HEK293 (cell line): Measurements from ENCODE around the gene SLF2.
A peak's percentile ranks its signal among the peaks of the same experiment; 100 is the strongest.

Experiments used
- CTCF ChIA-PET: fragments of 350-600 bp; formaldehyde crosslinking; extraction: SDS; loops from one replicate; lab custom pipeline; 2021; ENCODE audit warnings: antibody characterized with exemption; lab: Yijun Ruan, JAX
- POLR2A ChIA-PET: fragments of 300-600 bp; formaldehyde crosslinking; extraction: SDS; loops from one replicate; lab custom pipeline; 2020; ENCODE audit warnings: antibody characterized with exemption, inconsistent platforms; lab: Yijun Ruan, JAX
- H3K27ac ChIP-seq: fragments of 200-500 bp; sonication (Bioruptor generic); 2 replicates; pipeline ENCODE4 v1.5.1; 2014; ENCODE audit warnings: low read depth, low read length, control low read depth, inconsistent platforms; ENCODE audit errors: extremely low read depth
- H3K36me3 ChIP-seq, 2 experiments: fragments of 200-500 bp in 1 of 2; sonication (Bioruptor generic) in 1 of 2; 1 replicate in 1 of 2; 2 replicates in 1 of 2; pipeline ENCODE4 v1.5.1; 2014 to 2017; ENCODE audit warnings: inconsistent platforms in 2 of 2, low read length in 2 of 2; ENCODE audit not compliant: control insufficient read depth in 2 of 2, insufficient read depth in 1 of 2
- H3K4me1 ChIP-seq: fragments of 200-500 bp; sonication (Bioruptor generic); 2 replicates; pipeline ENCODE4 v1.5.1; 2014; ENCODE audit warnings: mild to moderate bottlenecking, low read length, inconsistent platforms; ENCODE audit not compliant: control insufficient read depth, insufficient read depth
- H3K4me3 ChIP-seq: 2 replicates; pipeline ENCODE4 v1.5.1; 2011; ENCODE audit warnings: low read depth, mild to moderate bottlenecking, control low read depth, low read length, moderate library complexity
- H3K9me3 ChIP-seq: fragments of 200-500 bp; sonication (Bioruptor generic); 2 replicates; pipeline ENCODE4 v1.5.1; 2014; ENCODE audit warnings: low read depth, low read length, inconsistent platforms; ENCODE audit not compliant: control insufficient read depth, insufficient read depth
- EGR2 ChIP-seq: fragments of 450-650 bp; formaldehyde crosslinking; IDR thresholded peaks from 2 replicates; pipeline ENCODE4 v1.5.1; 2016; ENCODE audit warnings: low read depth, missing biosample characterization, missing genetic modification characterization
- GLI2 ChIP-seq: fragments of 450-650 bp; formaldehyde crosslinking; IDR thresholded peaks from 2 replicates; pipeline ENCODE4; 2017; ENCODE audit warnings: missing biosample characterization, missing genetic modification characterization, low read depth, borderline replicate concordance
- KLF1 ChIP-seq: fragments of 450-650 bp; formaldehyde crosslinking; IDR thresholded peaks from 2 replicates; pipeline ENCODE4 v1.5.1; 2016; ENCODE audit warnings: missing biosample characterization, missing genetic modification characterization
- KLF8 ChIP-seq: fragments of 450-650 bp; formaldehyde crosslinking; IDR thresholded peaks from 2 replicates; pipeline ENCODE4 v1.5.1; 2016; ENCODE audit warnings: missing biosample characterization, missing genetic modification characterization
- KLF9 ChIP-seq: fragments of 450-650 bp; formaldehyde crosslinking; IDR thresholded peaks from 2 replicates; pipeline ENCODE4 v1.5.1; 2016; ENCODE audit warnings: missing biosample characterization, missing genetic modification characterization, low read depth
- RBAK ChIP-seq: fragments of 450-650 bp; formaldehyde crosslinking; IDR thresholded peaks from 2 replicates; pipeline ENCODE4 v1.5.1; 2016; ENCODE audit warnings: missing biosample characterization, missing genetic modification characterization
- REST ChIP-seq: fragments of 450-650 bp; formaldehyde crosslinking; IDR thresholded peaks from 2 replicates; pipeline ENCODE4 v1.5.1; 2016; ENCODE audit warnings: missing biosample characterization, missing genetic modification characterization
- SCRT1 ChIP-seq: fragments of 450-650 bp; formaldehyde crosslinking; IDR thresholded peaks from 2 replicates; pipeline ENCODE4 v1.5.1; 2016; ENCODE audit warnings: missing biosample characterization, missing genetic modification characterization, borderline replicate concordance
- SP2 ChIP-seq: fragments of 450-650 bp; formaldehyde crosslinking; IDR thresholded peaks from 2 replicates; pipeline ENCODE4 v1.5.1; 2016; ENCODE audit warnings: missing biosample characterization, missing genetic modification characterization
- SP3 ChIP-seq: fragments of 450-650 bp; formaldehyde crosslinking; IDR thresholded peaks from 2 replicates; pipeline ENCODE4 v1.5.1; 2016; ENCODE audit warnings: missing biosample characterization, missing genetic modification characterization
- ZFHX2 ChIP-seq: fragments of 450-650 bp; formaldehyde crosslinking; conservative IDR thresholded peaks from 2 replicates; pipeline ENCODE4 v1.5.1; 2016; ENCODE audit warnings: missing biosample characterization, missing genetic modification characterization
- ZNF146 ChIP-seq: fragments of 450-650 bp; formaldehyde crosslinking; IDR thresholded peaks from 2 replicates; pipeline ENCODE4 v1.5.1; 2016; ENCODE audit warnings: missing biosample characterization, missing genetic modification characterization
- ZNF404 ChIP-seq: fragments of 450-650 bp; formaldehyde crosslinking; IDR thresholded peaks from 2 replicates; pipeline ENCODE4 v1.5.1; 2017; ENCODE audit warnings: missing biosample characterization, missing genetic modification characterization
- ZNF514 ChIP-seq: fragments of 450-650 bp; formaldehyde crosslinking; IDR thresholded peaks from 2 replicates; pipeline ENCODE4 v1.5.1; 2016; ENCODE audit warnings: missing biosample characterization, missing genetic modification characterization
- ZNF600 ChIP-seq: fragments of 450-650 bp; formaldehyde crosslinking; IDR thresholded peaks from 2 replicates; pipeline ENCODE4 v1.5.1; 2016; ENCODE audit warnings: missing biosample characterization, missing genetic modification characterization
- ZNF658 ChIP-seq: fragments of 450-650 bp; formaldehyde crosslinking; IDR thresholded peaks from 2 replicates; pipeline ENCODE4; 2016; ENCODE audit warnings: missing biosample characterization, missing genetic modification characterization
- ZNF664 ChIP-seq: fragments of 450-650 bp; formaldehyde crosslinking; IDR thresholded peaks from 2 replicates; pipeline ENCODE4 v1.5.1; 2016; ENCODE audit warnings: missing biosample characterization, missing genetic modification characterization
- ZSCAN16 ChIP-seq: fragments of 450-650 bp; formaldehyde crosslinking; IDR thresholded peaks from 2 replicates; pipeline ENCODE4 v1.5.1; 2016; ENCODE audit warnings: missing biosample characterization, missing genetic modification characterization
- TF ChIP-seq, protein P1 (sequence below): fragments of 450-650 bp; formaldehyde crosslinking; IDR thresholded peaks from 2 replicates; pipeline ENCODE4 v1.5.1; 2017; ENCODE audit warnings: missing biosample characterization, missing genetic modification characterization
- TF ChIP-seq, protein P2 (sequence below): fragments of 450-650 bp; formaldehyde crosslinking; IDR thresholded peaks from 2 replicates; pipeline ENCODE4 v1.5.1; 2017; ENCODE audit warnings: missing biosample characterization, missing genetic modification characterization
- TF ChIP-seq, protein P3 (sequence below): fragments of 450-650 bp; formaldehyde crosslinking; IDR thresholded peaks from 2 replicates; pipeline ENCODE4 v1.5.1; 2017; ENCODE audit warnings: missing biosample characterization, missing genetic modification characterization

The SLF2 gene

GRCh38 chr10:100969187-100970075 is 56.7 kb downstream of the SLF2 start, which contains the start of gene SEMA4G (continued):
- no peak for TF ChIP-seq REST
- no peak for TF ChIP-seq ZNF658
- no peak for TF ChIP-seq RBAK (tag by site-specific recombination)
- TF ChIP-seq GLI2 (tag by site-specific recombination): no peak

- peak overlapping the region; percentile 53; the same call in 1 of the 2 replicates for H3K4me3 ChIP-seq
- H3K4me1 ChIP-seq: no peaks in the 10 kb centered on the region
- TF ChIP-seq ZNF664 (no peak), EGR2 (peak; percentile 96), ZFHX2 (peak; percentile 96), ZNF658 (no peak), ZSCAN16 (no peak), ZNF404 (no peak), ZNF600 (0 out of 2 replicates have a peak, but pooled peaks have one; percentile 29), SCRT1 (tag by site-specific recombination) (no peak), KLF9 (peak; percentile 77), KLF1 (tag by site-specific recombination) (peak; percentile 42; the same call in 1 of the 2 replicates), KLF8 (0 out of 2 replicates have a peak, but pooled peaks have one; percentile 36), SP2 (tag by site-specific recombination) (peak; percentile 40), SP3 (tag by site-specific recombination) (peak; percentile 46), ZNF514 (tag by site-specific recombination) (no peak), ZNF146 (tag by site-specific recombination) (no peak)
- TF ChIP-seq, protein P1, sequence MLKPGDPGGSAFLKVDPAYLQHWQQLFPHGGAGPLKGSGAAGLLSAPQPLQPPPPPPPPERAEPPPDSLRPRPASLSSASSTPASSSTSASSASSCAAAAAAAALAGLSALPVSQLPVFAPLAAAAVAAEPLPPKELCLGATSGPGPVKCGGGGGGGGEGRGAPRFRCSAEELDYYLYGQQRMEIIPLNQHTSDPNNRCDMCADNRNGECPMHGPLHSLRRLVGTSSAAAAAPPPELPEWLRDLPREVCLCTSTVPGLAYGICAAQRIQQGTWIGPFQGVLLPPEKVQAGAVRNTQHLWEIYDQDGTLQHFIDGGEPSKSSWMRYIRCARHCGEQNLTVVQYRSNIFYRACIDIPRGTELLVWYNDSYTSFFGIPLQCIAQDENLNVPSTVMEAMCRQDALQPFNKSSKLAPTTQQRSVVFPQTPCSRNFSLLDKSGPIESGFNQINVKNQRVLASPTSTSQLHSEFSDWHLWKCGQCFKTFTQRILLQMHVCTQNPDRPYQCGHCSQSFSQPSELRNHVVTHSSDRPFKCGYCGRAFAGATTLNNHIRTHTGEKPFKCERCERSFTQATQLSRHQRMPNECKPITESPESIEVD (tag by site-specific recombination): no peak
- TF ChIP-seq, protein P2, sequence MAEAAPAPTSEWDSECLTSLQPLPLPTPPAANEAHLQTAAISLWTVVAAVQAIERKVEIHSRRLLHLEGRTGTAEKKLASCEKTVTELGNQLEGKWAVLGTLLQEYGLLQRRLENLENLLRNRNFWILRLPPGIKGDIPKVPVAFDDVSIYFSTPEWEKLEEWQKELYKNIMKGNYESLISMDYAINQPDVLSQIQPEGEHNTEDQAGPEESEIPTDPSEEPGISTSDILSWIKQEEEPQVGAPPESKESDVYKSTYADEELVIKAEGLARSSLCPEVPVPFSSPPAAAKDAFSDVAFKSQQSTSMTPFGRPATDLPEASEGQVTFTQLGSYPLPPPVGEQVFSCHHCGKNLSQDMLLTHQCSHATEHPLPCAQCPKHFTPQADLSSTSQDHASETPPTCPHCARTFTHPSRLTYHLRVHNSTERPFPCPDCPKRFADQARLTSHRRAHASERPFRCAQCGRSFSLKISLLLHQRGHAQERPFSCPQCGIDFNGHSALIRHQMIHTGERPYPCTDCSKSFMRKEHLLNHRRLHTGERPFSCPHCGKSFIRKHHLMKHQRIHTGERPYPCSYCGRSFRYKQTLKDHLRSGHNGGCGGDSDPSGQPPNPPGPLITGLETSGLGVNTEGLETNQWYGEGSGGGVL (tag by site-specific recombination): peak; percentile 58; the same call in 1 of the 2 replicates
- TF ChIP-seq, protein P3, sequence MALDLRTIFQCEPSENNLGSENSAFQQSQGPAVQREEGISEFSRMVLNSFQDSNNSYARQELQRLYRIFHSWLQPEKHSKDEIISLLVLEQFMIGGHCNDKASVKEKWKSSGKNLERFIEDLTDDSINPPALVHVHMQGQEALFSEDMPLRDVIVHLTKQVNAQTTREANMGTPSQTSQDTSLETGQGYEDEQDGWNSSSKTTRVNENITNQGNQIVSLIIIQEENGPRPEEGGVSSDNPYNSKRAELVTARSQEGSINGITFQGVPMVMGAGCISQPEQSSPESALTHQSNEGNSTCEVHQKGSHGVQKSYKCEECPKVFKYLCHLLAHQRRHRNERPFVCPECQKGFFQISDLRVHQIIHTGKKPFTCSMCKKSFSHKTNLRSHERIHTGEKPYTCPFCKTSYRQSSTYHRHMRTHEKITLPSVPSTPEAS (tag by site-specific recombination): peak; percentile 48; the same call in 1 of the 2 replicates
- TF ChIP-seq, all 188 proteins: peak for 10
- Histone ChIP-seq H3K36me3 (peaks cover 7 to 8% of the 10 kb centered on the region in 2 experiments; a peak in 2 of 3 replicates), H3K27ac (no peak overlapping the region), H3K9me3 (no peaks in the 10 kb centered on the region)
- ChIA-PET POLR2A (interaction anchor here (1.0 kb wide), 1 partner anchor 72 kb away, joined by 3 read pairs; no protein-coding TSS in a partner anchor), CTCF (interaction anchor here (0.5 to 0.8 kb wide), 3 partner anchors 36 to 119 kb away, joined by 3 to 4 read pairs (median 3); no protein-coding TSS in a partner anchor)
These were observed 57.5 kb downstream of the SLF2 start for GRCh38 chr10:100970076-100970913.
